Adrenal gland (tissue), 12 donors: ENCODE measurements around the gene ZNF28. TPM values are rescaled to one million over a fixed set of nuclear protein-coding genes. Genes with fewer than 3 reads are reported as not detected.
"Not testable (repeated sequence)": the region's sequence is repeated elsewhere in the genome, so short reads cannot be mapped to it uniquely, and the experiment has no call there.

Experiments used
- DNase-seq, 7 donors: peaks; one replicate each; pipeline ENCODE4 v3.0.0-alpha.2; 2019 to 2020
- H3K27ac ChIP-seq, 5 donors: fragments of 200-600 bp; sonication (generic) in 4 of 5; 1 replicate in 3 of 5; 2 replicates in 2 of 5; pipeline versions ENCODE4 v1.5.1 to v1.8.0; 2016 to 2020; ENCODE audit warnings: mild to moderate bottlenecking in 1 of 5
- H3K27me3 ChIP-seq: fragments of 200-600 bp; 2 replicates; pipeline ENCODE4 v1.8.0; 2021
- H3K36me3 ChIP-seq, 2 donors: fragments of 200-600 bp; replicated peaks in 1 of 2; 1 replicate in 1 of 2; 2 replicates in 1 of 2; pipeline versions ENCODE4 v1.5.1 to v1.8.0; 2018 to 2022
- H3K4me1 ChIP-seq, 2 donors: fragments of 200-600 bp; replicated peaks in 1 of 2; 1 replicate in 1 of 2; 2 replicates in 1 of 2; pipeline versions ENCODE4 v1.5.1 to v1.8.0; 2018 to 2021
- H3K4me3 ChIP-seq, 4 donors: fragments of 200-600 bp; sonication (generic) in 3 of 4; one replicate each; pipeline ENCODE4 v1.5.1; 2016 to 2018
- H3K9me3 ChIP-seq, 3 donors: fragments of 200-600 bp; sonication (generic) in 1 of 3; replicated peaks in 1 of 3; 1 replicate in 2 of 3; 2 replicates in 1 of 3; pipeline versions ENCODE4 v1.5.1 to v1.8.0; 2016 to 2021
- CTCF ChIP-seq, 6 experiments: fragments of 450-650 bp in 4 of 6; fragments of 200-600 bp in 2 of 6; sonication (generic) in 1 of 6; IDR thresholded peaks; 1 replicate in 5 of 6; 2 replicates in 1 of 6; pipeline versions ENCODE4 v1.5.1 to v1.8.0; 2016 to 2021; ENCODE audit warnings: antibody characterized with exemption in 6 of 6, mild to moderate bottlenecking in 2 of 6, moderate library complexity in 1 of 6
- POLR2A ChIP-seq, 2 donors: fragments of 450-650 bp; IDR thresholded peaks; one replicate each; pipeline ENCODE4 v1.6.1; 2017; ENCODE audit warnings: antibody characterized with exemption in 2 of 2, mild to moderate bottlenecking in 2 of 2, moderate library complexity in 1 of 2
- WGBS, 4 donors: extraction: QIAGEN DNeasy Blood & Tissue Kit in 2 of 4; methylation state at CpG; one replicate each; pipeline versions ENCODE4 v1.1.5 to v1.1.7; 2013 to 2017; 5-methylcytosine and 5-hydroxymethylcytosine counted together
- intact Hi-C, 2 donors: fragments of 100-400 bp; cut with DNase I; formaldehyde crosslinking; loops; one replicate each; pipeline versions ENCODE4 v1.14.1 to v1.15.0; 2022 to 2023
- polyA plus RNA-seq, 3 donors: library from polyadenylated mRNA; stranded (reverse); fragments of 200-250 nt in 2 of 3; fragments of 350-450 nt in 1 of 3; fragmentation: Illumina TruSeq in 1 of 3; extraction: RNeasy Lipid Tissue Mini Kit (QIAGEN cat#74804) in 1 of 3; gene quantifications; one replicate each; pipeline ENCODE4 v1.2.3, GENCODE V29; 2013 to 2014
- total RNA-seq, 9 donors: library from RNA; depleted of rRNA in 4 of 9; stranded (reverse); fragments of >200 nt in 4 of 9; fragments of 120-200 nt in 1 of 9; fragmentation: NEBNext Ultra II Directional in 1 of 9; extraction: Animal tissue kit (Norgen Biotek cat#: 25700) in 1 of 9; gene quantifications; one replicate each; pipeline versions ENCODE4 v1.1.0 to v1.2.4, GENCODE V29; 2013 to 2023
- donor health status: healthy with polysubstance abuse.
- donor health status: Bipolar disorder and iron deficiency.
- donor health status: DM: yes; HTN: yes; CAD: no.
- donor health status: DM: no; HTN: no; CAD: no.
- donor health status: DM: no; HTN: no; CAD: no.
- donor health status: DM: yes; HTN: yes; CAD: no.

Gene ZNF28
- total and polyA plus RNA-seq, 12 donors, result 2.1 to 51.9 (median 16.1) TPM

- H3K36me3 ChIP-seq, H3K4me1 ChIP-seq, H3K27ac ChIP-seq, DNase-seq, H3K27me3 ChIP-seq, H3K4me3 ChIP-seq, intact Hi-C loops: not testable (repeated sequence)
- peaks cover 0 to 23% (median 0%) of the 10 kb centered on the region in 3 donors for H3K9me3 ChIP-seq
- 63 to 68% (median 65%) methylated on average over 1 of the region's 1 CpG for WGBS, 4 donors
These were observed 12.9 kb upstream of the ZNF28 start for GRCh38 chr19:52834289-52834688.

GRCh38 chr19:52833541-52833940 lies 12.1 kb upstream of the ZNF28 start:
- intact Hi-C loops, H3K27ac ChIP-seq: not testable (repeated sequence)
- 48 to 57% (median 53%) methylated on average over 5 of the region's 5 CpGs for WGBS, 4 donors

GRCh38 chr19:52829866-52830265 lies 8.4 kb upstream of the ZNF28 start:
- H3K27me3 ChIP-seq, intact Hi-C loops, DNase-seq, H3K27ac ChIP-seq, H3K36me3 ChIP-seq, H3K4me1 ChIP-seq, H3K4me3 ChIP-seq, H3K9me3 ChIP-seq: not testable (repeated sequence)
- 65 to 88% (median 79%) methylated on average over 6 to 7 of the region's 7 CpGs for WGBS, 4 donors

More at GRCh38 chr19:52833541-52833940, 12.1 kb upstream of the ZNF28 start:
- not testable (repeated sequence) for H3K4me3 ChIP-seq, H3K4me1 ChIP-seq, DNase-seq, H3K36me3 ChIP-seq, H3K27me3 ChIP-seq
- peaks cover 0 to 15% (median 0%) of the 10 kb centered on the region in 3 donors for H3K9me3 ChIP-seq

- H3K27ac ChIP-seq, result no peak overlapping the region
- no peak for DNase-seq
- intact Hi-C loops, result no loop called here
- no peak overlapping the region for H3K4me3 ChIP-seq
- H3K36me3 ChIP-seq, result no peaks in the 10 kb centered on the region
- no peaks in the 10 kb centered on the region for H3K4me1 ChIP-seq
- 91 to 97% (median 92%) methylated on average over 4 to 5 of the region's 5 CpGs for WGBS, 4 donors
- H3K9me3 ChIP-seq, result no peaks in the 10 kb centered on the region
- TF ChIP-seq POLR2A (IDR thresholded peaks at IDR 0.05) (no peak), CTCF (IDR thresholded peaks at IDR 0.05) (no peak)
- no peaks in the 10 kb centered on the region for H3K27me3 ChIP-seq
These were observed 4.3 kb upstream of the ZNF28 start for GRCh38 chr19:52825765-52826164.

GRCh38 chr19:52823676-52824075 lies 2.2 kb upstream of the ZNF28 start:
- no peak for DNase-seq
- no peak overlapping the region for H3K4me3 ChIP-seq
- no peak overlapping the region for H3K27ac ChIP-seq
- no peaks in the 10 kb centered on the region for H3K36me3 ChIP-seq
- H3K4me1 ChIP-seq, result no peaks in the 10 kb centered on the region
- WGBS, 4 donors, result 91 to 95% (median 93%) methylated on average over 12 of the region's 12 CpGs
- TF ChIP-seq POLR2A (IDR thresholded peaks at IDR 0.05), result no peak
- TF ChIP-seq CTCF (IDR thresholded peaks at IDR 0.05), result no peak
- H3K9me3 ChIP-seq, result no peaks in the 10 kb centered on the region
- intact Hi-C loops, result no loop called here
- H3K27me3 ChIP-seq, result no peaks in the 10 kb centered on the region

GRCh38 chr19:52820472-52821203 lies 795 bp downstream of the ZNF28 start:
- peak in 6 of 7 donors; percentile 29 to 55 (median 34) for DNase-seq
- H3K27ac ChIP-seq, result peak overlapping the region in 3 of 5 donors; percentile 21 to 44 (median 35)
- H3K27me3 ChIP-seq, intact Hi-C loops, H3K36me3 ChIP-seq, H3K4me1 ChIP-seq, H3K9me3 ChIP-seq: not testable (repeated sequence)
- H3K4me3 ChIP-seq, result peak overlapping the region; percentile 15 to 84 (median 53)
- 6 to 16% (median 11%) methylated on average over 9 to 19 of the region's 19 CpGs for WGBS, 4 donors
